Measurements from ENCODE around the gene OR6B3.

Gene OR6B3

GRCh38 chr2:240068193-240068592 lies 14.9 kb upstream of the OR6B3 start:
- Histone ChIP-seq H3K27me3 (ENCODE audit: control insufficient read depth in 1 of 2, insufficient read depth in 2 of 2, low read length in 2 of 2) (no peaks in the 10 kb centered on the region), H3K4me1 (ENCODE audit: control insufficient read depth, insufficient read depth, low read length) (no peaks in the 10 kb centered on the region), H3K36me3 (ENCODE audit: control insufficient read depth in 2 of 2, insufficient read depth in 2 of 2, low read length in 2 of 2) (no peaks in the 10 kb centered on the region), H3K9me3 (ENCODE audit: control insufficient read depth in 2 of 2, low read length in 2 of 2) (no peaks in the 10 kb centered on the region), H3K27ac (ENCODE audit: low read length) (no peak overlapping the region), H3K4me3 (ENCODE audit: low read length in 2 of 2) (no peak overlapping the region), H3K9ac (ENCODE audit: low read length in 2 of 2) (no peak overlapping the region)

- Histone ChIP-seq H3K9me3 (ENCODE audit: control insufficient read depth in 2 of 2, low read length in 2 of 2) (no peaks in the 10 kb centered on the region), H3K27me3 (ENCODE audit: control insufficient read depth in 1 of 2, insufficient read depth in 2 of 2, low read length in 2 of 2) (no peaks in the 10 kb centered on the region), H3K36me3 (ENCODE audit: control insufficient read depth in 2 of 2, insufficient read depth in 2 of 2, low read length in 2 of 2) (no peaks in the 10 kb centered on the region), H3K4me1 (ENCODE audit: control insufficient read depth, insufficient read depth, low read length) (no peaks in the 10 kb centered on the region), H3K9ac (ENCODE audit: low read length in 2 of 2) (no peak overlapping the region), H3K4me3 (ENCODE audit: low read length in 2 of 2) (no peak overlapping the region), H3K27ac (ENCODE audit: low read length) (no peak overlapping the region)
Observed at GRCh38 chr2:240066489-240066888, 13.2 kb upstream of the OR6B3 start.

GRCh38 chr2:240064898-240065297 lies 11.6 kb upstream of the OR6B3 start:
- no peak overlapping the region for H3K9ac ChIP-seq (ENCODE audit: low read length in 2 of 2)
- no peaks in the 10 kb centered on the region for H3K9me3 ChIP-seq (ENCODE audit: control insufficient read depth in 2 of 2, low read length in 2 of 2)
- H3K36me3 ChIP-seq (ENCODE audit: control insufficient read depth in 2 of 2, insufficient read depth in 2 of 2, low read length in 2 of 2) = no peaks in the 10 kb centered on the region
- peaks cover 0 to 6% of the 10 kb centered on the region in 2 donors for H3K27me3 ChIP-seq (ENCODE audit: control insufficient read depth in 1 of 2, insufficient read depth in 2 of 2, low read length in 2 of 2)
- no peak overlapping the region for H3K27ac ChIP-seq (ENCODE audit: low read length)
- H3K4me3 ChIP-seq (ENCODE audit: low read length in 2 of 2) = no peak overlapping the region
- H3K4me1 ChIP-seq (ENCODE audit: control insufficient read depth, insufficient read depth, low read length) = no peaks in the 10 kb centered on the region

- no peak overlapping the region for H3K4me3 ChIP-seq (ENCODE audit: low read length in 2 of 2)
- no peaks in the 10 kb centered on the region for H3K36me3 ChIP-seq (ENCODE audit: control insufficient read depth in 2 of 2, insufficient read depth in 2 of 2, low read length in 2 of 2)
- no peak overlapping the region for H3K27ac ChIP-seq (ENCODE audit: low read length)
- H3K9ac ChIP-seq (ENCODE audit: low read length in 2 of 2) = no peak overlapping the region
- no peaks in the 10 kb centered on the region for H3K4me1 ChIP-seq (ENCODE audit: control insufficient read depth, insufficient read depth, low read length)
- peaks cover 1 to 13% of the 10 kb centered on the region in 2 donors for H3K27me3 ChIP-seq (ENCODE audit: control insufficient read depth in 1 of 2, insufficient read depth in 2 of 2, low read length in 2 of 2)
- H3K9me3 ChIP-seq (ENCODE audit: control insufficient read depth in 2 of 2, low read length in 2 of 2) = no peaks in the 10 kb centered on the region
Observed at GRCh38 chr2:240060977-240061591, 7.8 kb upstream of the OR6B3 start.

GRCh38 chr2:240056678-240057077 lies 3.4 kb upstream of the OR6B3 start:
- no peak overlapping the region for H3K27ac ChIP-seq (ENCODE audit: low read length)
- H3K36me3 ChIP-seq (ENCODE audit: control insufficient read depth in 2 of 2, insufficient read depth in 2 of 2, low read length in 2 of 2) = no peaks in the 10 kb centered on the region
- no peak overlapping the region for H3K9ac ChIP-seq (ENCODE audit: low read length in 2 of 2)
- no peaks in the 10 kb centered on the region for H3K9me3 ChIP-seq (ENCODE audit: control insufficient read depth in 2 of 2, low read length in 2 of 2)
- no peaks in the 10 kb centered on the region for H3K4me1 ChIP-seq (ENCODE audit: control insufficient read depth, insufficient read depth, low read length)
- H3K27me3 ChIP-seq (ENCODE audit: control insufficient read depth in 1 of 2, insufficient read depth in 2 of 2, low read length in 2 of 2) = peaks cover 20 to 37% of the 10 kb centered on the region in 2 donors
- no peak overlapping the region for H3K4me3 ChIP-seq (ENCODE audit: low read length in 2 of 2)

- Histone ChIP-seq H3K4me1 (ENCODE audit: control insufficient read depth, insufficient read depth, low read length) (no peaks in the 10 kb centered on the region), H3K36me3 (ENCODE audit: control insufficient read depth in 2 of 2, insufficient read depth in 2 of 2, low read length in 2 of 2) (no peaks in the 10 kb centered on the region), H3K27ac (ENCODE audit: low read length) (no peak overlapping the region), H3K9me3 (ENCODE audit: control insufficient read depth in 2 of 2, low read length in 2 of 2) (no peaks in the 10 kb centered on the region), H3K4me3 (ENCODE audit: low read length in 2 of 2) (no peak overlapping the region), H3K9ac (ENCODE audit: low read length in 2 of 2) (no peak overlapping the region), H3K27me3 (ENCODE audit: control insufficient read depth in 1 of 2, insufficient read depth in 2 of 2, low read length in 2 of 2) (peaks cover 20 to 38% of the 10 kb centered on the region in 2 donors)
Observed at GRCh38 chr2:240055177-240055917, 2.0 kb upstream of the OR6B3 start.

- no peaks in the 10 kb centered on the region for H3K4me1 ChIP-seq (ENCODE audit: control insufficient read depth, insufficient read depth, low read length)
- no peak overlapping the region for H3K27ac ChIP-seq (ENCODE audit: low read length)
- H3K27me3 ChIP-seq (ENCODE audit: control insufficient read depth in 1 of 2, insufficient read depth in 2 of 2, low read length in 2 of 2) = peaks cover 31 to 40% of the 10 kb centered on the region in 2 donors
- no peak overlapping the region for H3K9ac ChIP-seq (ENCODE audit: low read length in 2 of 2)
- H3K4me3 ChIP-seq (ENCODE audit: low read length in 2 of 2) = no peak overlapping the region
- no peaks in the 10 kb centered on the region for H3K9me3 ChIP-seq (ENCODE audit: control insufficient read depth in 2 of 2, low read length in 2 of 2)
- H3K36me3 ChIP-seq (ENCODE audit: control insufficient read depth in 2 of 2, insufficient read depth in 2 of 2, low read length in 2 of 2) = no peaks in the 10 kb centered on the region
Observed at GRCh38 chr2:240052524-240052923, 797 bp downstream of the OR6B3 start.

- Histone ChIP-seq H3K4me3 (ENCODE audit: low read length in 2 of 2) (no peak overlapping the region), H3K9me3 (ENCODE audit: control insufficient read depth in 2 of 2, low read length in 2 of 2) (no peaks in the 10 kb centered on the region), H3K27me3 (ENCODE audit: control insufficient read depth in 1 of 2, insufficient read depth in 2 of 2, low read length in 2 of 2) (peaks cover 33 to 40% of the 10 kb centered on the region in 2 donors), H3K4me1 (ENCODE audit: control insufficient read depth, insufficient read depth, low read length) (no peaks in the 10 kb centered on the region), H3K9ac (ENCODE audit: low read length in 2 of 2) (no peak overlapping the region), H3K27ac (ENCODE audit: low read length) (no peak overlapping the region), H3K36me3 (ENCODE audit: control insufficient read depth in 2 of 2, insufficient read depth in 2 of 2, low read length in 2 of 2) (no peaks in the 10 kb centered on the region)
Observed at GRCh38 chr2:240051697-240052096, 1.6 kb downstream of the OR6B3 start.

GRCh38 chr2:240050278-240050677 lies 3.0 kb downstream of the OR6B3 start:
- H3K9ac ChIP-seq (ENCODE audit: low read length in 2 of 2) = no peak overlapping the region
- no peaks in the 10 kb centered on the region for H3K36me3 ChIP-seq (ENCODE audit: control insufficient read depth in 2 of 2, insufficient read depth in 2 of 2, low read length in 2 of 2)
- peaks cover 27 to 40% of the 10 kb centered on the region in 2 donors for H3K27me3 ChIP-seq (ENCODE audit: control insufficient read depth in 1 of 2, insufficient read depth in 2 of 2, low read length in 2 of 2)
- no peak overlapping the region for H3K27ac ChIP-seq (ENCODE audit: low read length)
- H3K4me3 ChIP-seq (ENCODE audit: low read length in 2 of 2) = no peak overlapping the region
- H3K4me1 ChIP-seq (ENCODE audit: control insufficient read depth, insufficient read depth, low read length) = no peaks in the 10 kb centered on the region
- no peaks in the 10 kb centered on the region for H3K9me3 ChIP-seq (ENCODE audit: control insufficient read depth in 2 of 2, low read length in 2 of 2)

GRCh38 chr2:240048237-240048636 lies 5.1 kb downstream of the OR6B3 start:
- Histone ChIP-seq H3K27me3 (ENCODE audit: control insufficient read depth in 1 of 2, insufficient read depth in 2 of 2, low read length in 2 of 2) (peaks cover 18 to 27% of the 10 kb centered on the region in 2 donors), H3K4me3 (ENCODE audit: low read length in 2 of 2) (no peak overlapping the region), H3K36me3 (ENCODE audit: control insufficient read depth in 2 of 2, insufficient read depth in 2 of 2, low read length in 2 of 2) (no peaks in the 10 kb centered on the region), H3K4me1 (ENCODE audit: control insufficient read depth, insufficient read depth, low read length) (no peaks in the 10 kb centered on the region), H3K9ac (ENCODE audit: low read length in 2 of 2) (no peak overlapping the region), H3K27ac (ENCODE audit: low read length) (no peak overlapping the region), H3K9me3 (ENCODE audit: control insufficient read depth in 2 of 2, low read length in 2 of 2) (no peaks in the 10 kb centered on the region)

GRCh38 chr2:240045098-240045497 lies 8.2 kb downstream of the OR6B3 start:
- H3K27ac ChIP-seq (ENCODE audit: low read length) = no peak overlapping the region
- H3K4me3 ChIP-seq (ENCODE audit: low read length in 2 of 2) = no peak overlapping the region
- H3K9me3 ChIP-seq (ENCODE audit: control insufficient read depth in 2 of 2, low read length in 2 of 2) = no peaks in the 10 kb centered on the region
- no peak overlapping the region for H3K9ac ChIP-seq (ENCODE audit: low read length in 2 of 2)
- H3K4me1 ChIP-seq (ENCODE audit: control insufficient read depth, insufficient read depth, low read length) = no peaks in the 10 kb centered on the region
- H3K27me3 ChIP-seq (ENCODE audit: control insufficient read depth in 1 of 2, insufficient read depth in 2 of 2, low read length in 2 of 2) = peaks cover 27 to 30% of the 10 kb centered on the region in 2 donors
- H3K36me3 ChIP-seq (ENCODE audit: control insufficient read depth in 2 of 2, insufficient read depth in 2 of 2, low read length in 2 of 2) = no peaks in the 10 kb centered on the region
